NT2/D1 (cell line): ENCODE results near the gene RAP2B.
A peak's percentile ranks its signal among the peaks of the same experiment; 100 is the strongest.
"Not testable (repeated sequence)": the region's sequence is repeated elsewhere in the genome, so short reads cannot be mapped to it uniquely, and the experiment has no call there.

Source experiments
- DNase-seq: peaks from one replicate; pipeline ENCODE4 v3.0.0-alpha.2; 2011; ENCODE audit warnings: low read depth, low spot score
- H3K27me3 ChIP-seq: 2 replicates; pipeline ENCODE4 v1.6.0; 2011; ENCODE audit warnings: mild to moderate bottlenecking; ENCODE audit not compliant: insufficient read length, insufficient read depth
- H3K36me3 ChIP-seq: 2 replicates; pipeline ENCODE4 v1.6.1; 2011; ENCODE audit warnings: mild to moderate bottlenecking, low read length, mixed read lengths; ENCODE audit not compliant: insufficient read depth, insufficient read length
- H3K4me1 ChIP-seq: 2 replicates; pipeline ENCODE4 v1.5.1; 2011; ENCODE audit not compliant: insufficient read depth, insufficient read length
- H3K4me3 ChIP-seq: 2 replicates; pipeline ENCODE4 v1.5.1; 2011; ENCODE audit warnings: low read depth; ENCODE audit not compliant: insufficient read length
- H3K9ac ChIP-seq: 2 replicates; pipeline ENCODE4 v1.6.0; 2011; ENCODE audit warnings: low read depth; ENCODE audit not compliant: insufficient read length
- H3K9me3 ChIP-seq: 2 replicates; pipeline ENCODE4 v1.5.1; 2011; ENCODE audit warnings: mild to moderate bottlenecking, low read length; ENCODE audit not compliant: insufficient read depth
- SUZ12 ChIP-seq: IDR thresholded peaks from 2 replicates; pipeline ENCODE4 v1.6.1; 2011; ENCODE audit not compliant: insufficient read length, insufficient read depth; ENCODE audit errors: extremely low read depth
- YY1 ChIP-seq: IDR thresholded peaks from 2 replicates; pipeline ENCODE4 v1.6.1; 2011; ENCODE audit not compliant: insufficient read length, insufficient read depth
- ZNF274 ChIP-seq: IDR thresholded peaks from 2 replicates; pipeline ENCODE4 v1.6.1; 2011; ENCODE audit warnings: mild to moderate bottlenecking, low read depth, low read length

Gene RAP2B

GRCh38 chr3:153161714-153162512 is at the start of gene RAP2B:
Gene RAP2B, plus strand, starts transcription at chr3:153162226. Its CDS starts 468 bp downstream, at chr3:153162694.
- H3K9ac ChIP-seq, result peak within 1 kb of the TSS; percentile 96
- peak within 1 kb of the TSS; percentile 93 for H3K4me3 ChIP-seq
- H3K36me3 ChIP-seq, result peaks cover 21% of the 10 kb centered on the region
- no peak for TF ChIP-seq YY1
- no peak for TF ChIP-seq ZNF274
- no peak for TF ChIP-seq SUZ12
- H3K27me3 ChIP-seq, result peaks cover 14% of the 10 kb centered on the region
- H3K4me1 ChIP-seq, result no peaks in the 10 kb centered on the region
- H3K9me3 ChIP-seq, result no peaks in the 10 kb centered on the region
- peak; percentile 91 for DNase-seq

DNA sequence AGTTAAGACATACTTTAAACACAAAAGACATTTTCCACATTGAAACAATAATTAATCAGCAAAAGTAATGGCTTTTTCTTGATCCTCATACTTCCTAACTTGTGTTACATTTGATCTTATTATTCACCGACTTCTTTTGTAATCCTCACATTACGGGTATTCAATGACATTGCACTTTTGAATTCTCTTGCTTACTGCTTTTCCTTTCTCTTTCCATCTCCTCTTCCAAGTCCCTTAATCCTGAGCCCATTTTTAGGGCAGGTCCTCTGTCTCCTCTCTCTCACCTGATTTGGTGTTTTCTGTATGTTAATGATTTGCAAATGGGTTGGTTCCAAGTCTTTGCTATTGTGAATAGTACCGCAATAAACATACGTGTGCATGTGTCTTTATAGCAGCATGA is 48.5 kb upstream of the RAP2B start:
- Histone ChIP-seq H3K27me3 (no peaks in the 10 kb centered on the region), H3K9ac (no peak overlapping the region), H3K36me3 (no peaks in the 10 kb centered on the region), H3K4me3 (no peak overlapping the region), H3K4me1 (no peaks in the 10 kb centered on the region), H3K9me3 (no peaks in the 10 kb centered on the region)
- DNase-seq, result no peak
- TF ChIP-seq SUZ12 (no peak), ZNF274 (no peak), YY1 (no peak)

GRCh38 chr3:153114270-153114669 is 47.8 kb upstream of the RAP2B start:
- not testable (repeated sequence) for H3K9me3 ChIP-seq, DNase-seq, H3K4me3 ChIP-seq, H3K27me3 ChIP-seq, H3K36me3 ChIP-seq, H3K4me1 ChIP-seq, H3K9ac ChIP-seq

GRCh38 chr3:153115326-153115725 is 46.7 kb upstream of the RAP2B start:
- H3K36me3 ChIP-seq, result no peaks in the 10 kb centered on the region
- H3K9ac ChIP-seq, result no peak overlapping the region
- no peaks in the 10 kb centered on the region for H3K27me3 ChIP-seq
- no peaks in the 10 kb centered on the region for H3K9me3 ChIP-seq
- H3K4me3 ChIP-seq, result no peak overlapping the region
- H3K4me1 ChIP-seq, result no peaks in the 10 kb centered on the region
- no peak for DNase-seq
- TF ChIP-seq SUZ12 (no peak), ZNF274 (no peak), YY1 (no peak)

DNA sequence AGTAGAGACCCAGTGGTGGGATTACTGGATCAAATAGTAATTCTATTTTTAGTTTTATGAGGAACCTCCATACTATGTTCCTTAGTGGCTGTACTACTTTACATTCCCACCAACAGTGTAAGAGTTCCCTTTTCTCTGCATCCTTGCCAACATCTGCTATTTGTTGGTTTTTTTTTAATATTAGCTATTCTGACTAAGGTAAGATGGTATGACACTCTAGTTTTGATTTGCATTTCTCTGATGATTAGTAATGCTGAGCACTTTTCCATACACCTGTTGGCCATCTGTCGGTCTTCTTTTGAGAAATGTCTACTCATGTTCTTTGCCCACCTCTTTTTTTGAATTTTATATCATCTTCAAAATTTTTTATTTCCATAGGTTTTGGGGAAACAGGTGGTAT is 34.2 kb upstream of the RAP2B start:
- TF ChIP-seq ZNF274, result no peak
- no peak for TF ChIP-seq SUZ12
- no peak for TF ChIP-seq YY1
- H3K4me1 ChIP-seq, result no peaks in the 10 kb centered on the region
- H3K4me3 ChIP-seq, result no peak overlapping the region
- H3K36me3 ChIP-seq, result no peaks in the 10 kb centered on the region
- H3K9ac ChIP-seq, result no peak overlapping the region
- no peak for DNase-seq
- no peaks in the 10 kb centered on the region for H3K27me3 ChIP-seq
- H3K9me3 ChIP-seq, result no peaks in the 10 kb centered on the region

GRCh38 chr3:153129426-153129825 is 32.6 kb upstream of the RAP2B start:
- Histone ChIP-seq H3K27me3 (no peaks in the 10 kb centered on the region), H3K9ac (no peak overlapping the region), H3K9me3 (no peaks in the 10 kb centered on the region), H3K36me3 (no peaks in the 10 kb centered on the region), H3K4me1 (no peaks in the 10 kb centered on the region), H3K4me3 (no peak overlapping the region)
- no peak for DNase-seq
- TF ChIP-seq ZNF274 (no peak), YY1 (no peak), SUZ12 (no peak)

DNA sequence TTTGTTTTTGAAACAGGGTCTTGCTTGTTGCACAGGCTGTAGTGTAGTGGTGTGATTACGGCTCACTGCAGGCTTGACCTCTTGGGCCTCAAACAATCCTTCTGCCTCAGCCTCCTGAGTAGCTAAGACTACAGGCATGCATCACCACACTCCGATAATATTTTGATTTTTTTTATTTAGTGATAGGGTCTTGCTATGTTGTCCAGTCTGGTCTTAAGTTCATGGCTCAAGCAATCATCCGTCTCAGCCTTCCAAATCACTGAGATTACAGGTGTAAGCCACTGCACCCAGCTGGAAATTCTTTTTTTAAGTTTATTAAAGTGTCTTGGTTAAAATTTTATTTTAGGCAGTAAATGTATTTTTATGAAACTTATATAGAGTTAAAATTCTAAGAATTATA is 32.2 kb upstream of the RAP2B start:
- no peak for TF ChIP-seq SUZ12
- no peak for TF ChIP-seq ZNF274
- TF ChIP-seq YY1, result no peak
- DNase-seq, result no peak
- H3K9ac ChIP-seq, result no peak overlapping the region
- H3K9me3 ChIP-seq, result no peaks in the 10 kb centered on the region
- H3K27me3 ChIP-seq, result no peaks in the 10 kb centered on the region
- H3K4me3 ChIP-seq, result no peak overlapping the region
- H3K36me3 ChIP-seq, result no peaks in the 10 kb centered on the region
- no peaks in the 10 kb centered on the region for H3K4me1 ChIP-seq
